ENCODE data around the gene PPHLN1. TPM values are rescaled to one million over a fixed set of nuclear protein-coding genes. Genes with fewer than 3 reads are reported as not detected.

The PPHLN1 gene
- total RNA-seq, 1 donor from 2014 or later = 62.1 TPM

DNA sequence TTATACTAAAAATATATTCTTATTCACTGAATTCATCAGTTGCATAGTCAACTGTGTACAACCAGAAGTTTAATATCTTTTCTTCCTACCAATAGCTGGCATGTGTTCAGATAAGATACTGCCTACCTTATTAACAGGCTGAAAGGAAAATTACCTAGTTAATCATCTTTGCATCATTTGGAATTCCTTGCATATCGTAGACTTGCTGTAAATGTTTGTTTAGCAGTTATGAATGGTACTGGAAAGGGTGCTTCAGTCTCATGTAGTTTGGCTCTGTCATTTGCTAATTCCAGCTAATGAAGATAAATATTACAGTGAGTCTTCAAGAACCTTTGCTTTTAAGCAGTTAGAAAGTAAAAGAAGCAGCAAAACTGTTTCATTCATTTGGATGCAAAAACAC is 84.4 kb downstream of the PPHLN1 start:
- TF ChIP-seq, protein P1, sequence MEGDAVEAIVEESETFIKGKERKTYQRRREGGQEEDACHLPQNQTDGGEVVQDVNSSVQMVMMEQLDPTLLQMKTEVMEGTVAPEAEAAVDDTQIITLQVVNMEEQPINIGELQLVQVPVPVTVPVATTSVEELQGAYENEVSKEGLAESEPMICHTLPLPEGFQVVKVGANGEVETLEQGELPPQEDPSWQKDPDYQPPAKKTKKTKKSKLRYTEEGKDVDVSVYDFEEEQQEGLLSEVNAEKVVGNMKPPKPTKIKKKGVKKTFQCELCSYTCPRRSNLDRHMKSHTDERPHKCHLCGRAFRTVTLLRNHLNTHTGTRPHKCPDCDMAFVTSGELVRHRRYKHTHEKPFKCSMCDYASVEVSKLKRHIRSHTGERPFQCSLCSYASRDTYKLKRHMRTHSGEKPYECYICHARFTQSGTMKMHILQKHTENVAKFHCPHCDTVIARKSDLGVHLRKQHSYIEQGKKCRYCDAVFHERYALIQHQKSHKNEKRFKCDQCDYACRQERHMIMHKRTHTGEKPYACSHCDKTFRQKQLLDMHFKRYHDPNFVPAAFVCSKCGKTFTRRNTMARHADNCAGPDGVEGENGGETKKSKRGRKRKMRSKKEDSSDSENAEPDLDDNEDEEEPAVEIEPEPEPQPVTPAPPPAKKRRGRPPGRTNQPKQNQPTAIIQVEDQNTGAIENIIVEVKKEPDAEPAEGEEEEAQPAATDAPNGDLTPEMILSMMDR (IDR thresholded peaks at IDR 0.05; ENCODE audit: insufficient read depth, low read length, severe bottlenecking) = no peak
- Histone ChIP-seq H3K27me3 (ENCODE audit: control insufficient read depth, insufficient read depth, low read length) (no peaks in the 10 kb centered on the region), H3K36me3 (ENCODE audit: control insufficient read depth, insufficient read depth, low read length) (no peaks in the 10 kb centered on the region), H3K4me3 (ENCODE audit: low read depth, low read length) (no peak overlapping the region)
- DNase-seq (ENCODE audit: low read depth) (peak; percentile 18), FAIRE-seq (no peak)

GRCh38 chr12:42420395-42420794 is 94.4 kb downstream of the PPHLN1 start:
- no peak for FAIRE-seq
- TF ChIP-seq, protein P1 (IDR thresholded peaks at IDR 0.05; ENCODE audit: insufficient read depth, low read length, severe bottlenecking) = no peak
- Histone ChIP-seq H3K27me3 (ENCODE audit: control insufficient read depth, insufficient read depth, low read length) (no peaks in the 10 kb centered on the region), H3K4me3 (ENCODE audit: low read depth, low read length) (no peak overlapping the region), H3K36me3 (ENCODE audit: control insufficient read depth, insufficient read depth, low read length) (no peaks in the 10 kb centered on the region)
- no peak for DNase-seq (ENCODE audit: low read depth)

- FAIRE-seq (no peak), DNase-seq (ENCODE audit: low read depth) (no peak)
- Histone ChIP-seq H3K27me3 (ENCODE audit: control insufficient read depth, insufficient read depth, low read length) (no peaks in the 10 kb centered on the region), H3K36me3 (ENCODE audit: control insufficient read depth, insufficient read depth, low read length) (no peaks in the 10 kb centered on the region), H3K4me3 (ENCODE audit: low read depth, low read length) (no peak overlapping the region)
- TF ChIP-seq, protein P1 (IDR thresholded peaks at IDR 0.05; ENCODE audit: insufficient read depth, low read length, severe bottlenecking) = no peak
Measured at GRCh38 chr12:42421844-42422779, 96.1 kb downstream of the PPHLN1 start.

- H3K36me3 ChIP-seq (ENCODE audit: control insufficient read depth, insufficient read depth, low read length) = no peaks in the 10 kb centered on the region
- no peaks in the 10 kb centered on the region for H3K27me3 ChIP-seq (ENCODE audit: control insufficient read depth, insufficient read depth, low read length)
Measured at GRCh38 chr12:42422785-42423184, 96.8 kb downstream of the PPHLN1 start.

GRCh38 chr12:42426746-42427145 is 100.8 kb downstream of the PPHLN1 start:
- DNase-seq (ENCODE audit: low read depth) = peak; percentile 74
- TF ChIP-seq, protein P1 (IDR thresholded peaks at IDR 0.05; ENCODE audit: insufficient read depth, low read length, severe bottlenecking) = no peak
- H3K4me3 ChIP-seq (ENCODE audit: low read depth, low read length) = no peak overlapping the region
- FAIRE-seq = no peak
- H3K27me3 ChIP-seq (ENCODE audit: control insufficient read depth, insufficient read depth, low read length) = no peaks in the 10 kb centered on the region
- no peaks in the 10 kb centered on the region for H3K36me3 ChIP-seq (ENCODE audit: control insufficient read depth, insufficient read depth, low read length)

More at GRCh38 chr12:42422785-42423184, 96.8 kb downstream of the PPHLN1 start:
- TF ChIP-seq, protein P1 (IDR thresholded peaks at IDR 0.05; ENCODE audit: insufficient read depth, low read length, severe bottlenecking) = no peak
- DNase-seq (ENCODE audit: low read depth) (no peak), FAIRE-seq (no peak)
- no peak overlapping the region for H3K4me3 ChIP-seq (ENCODE audit: low read depth, low read length)
